ENCODE results near the gene FYN.

- TF ChIP-seq YY1 (IDR thresholded peaks at IDR 0.05; ENCODE audit: low read depth) (no peak), RAD21 (IDR thresholded peaks at IDR 0.05; ENCODE audit: low read depth) (no peak), TAF1 (IDR thresholded peaks at IDR 0.05; ENCODE audit: low read depth) (no peak)
Observed at GRCh38 chr6:111870051-111870741, 3.1 kb downstream of the FYN start.

Data from Ishikawa (cell line).